HG03565 (cell line): ENCODE data around the gene CTCFL.

Experiments
- ATAC-seq: cut with Tn5 transposase; IDR thresholded peaks from one replicate; pipeline ENCODE4 v1.9.1; 2021; ENCODE audit warnings: mild to moderate bottlenecking, moderate library complexity; ENCODE audit not compliant: unreplicated experiment

The CTCFL gene

DNA sequence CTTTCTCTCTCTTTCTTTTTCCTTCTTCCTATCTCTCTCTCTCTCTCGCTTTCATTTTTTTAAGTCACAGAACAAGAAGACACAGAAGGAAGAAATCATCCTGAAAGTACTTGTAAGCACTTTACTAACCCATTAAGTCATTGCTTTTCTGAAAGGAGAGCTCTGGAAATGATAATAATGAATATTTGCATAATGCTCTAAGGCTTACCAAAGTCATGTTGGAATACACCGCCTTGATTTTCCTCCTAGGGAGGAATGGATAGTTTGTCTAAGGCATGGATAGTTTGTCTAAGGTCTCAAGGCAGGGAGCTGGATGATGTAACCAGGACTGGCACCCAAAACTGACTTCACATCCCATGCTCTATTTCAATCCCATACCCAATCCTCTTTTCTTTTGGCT lies 12.9 kb upstream of the CTCFL start:
- ATAC-seq, result no peak

DNA sequence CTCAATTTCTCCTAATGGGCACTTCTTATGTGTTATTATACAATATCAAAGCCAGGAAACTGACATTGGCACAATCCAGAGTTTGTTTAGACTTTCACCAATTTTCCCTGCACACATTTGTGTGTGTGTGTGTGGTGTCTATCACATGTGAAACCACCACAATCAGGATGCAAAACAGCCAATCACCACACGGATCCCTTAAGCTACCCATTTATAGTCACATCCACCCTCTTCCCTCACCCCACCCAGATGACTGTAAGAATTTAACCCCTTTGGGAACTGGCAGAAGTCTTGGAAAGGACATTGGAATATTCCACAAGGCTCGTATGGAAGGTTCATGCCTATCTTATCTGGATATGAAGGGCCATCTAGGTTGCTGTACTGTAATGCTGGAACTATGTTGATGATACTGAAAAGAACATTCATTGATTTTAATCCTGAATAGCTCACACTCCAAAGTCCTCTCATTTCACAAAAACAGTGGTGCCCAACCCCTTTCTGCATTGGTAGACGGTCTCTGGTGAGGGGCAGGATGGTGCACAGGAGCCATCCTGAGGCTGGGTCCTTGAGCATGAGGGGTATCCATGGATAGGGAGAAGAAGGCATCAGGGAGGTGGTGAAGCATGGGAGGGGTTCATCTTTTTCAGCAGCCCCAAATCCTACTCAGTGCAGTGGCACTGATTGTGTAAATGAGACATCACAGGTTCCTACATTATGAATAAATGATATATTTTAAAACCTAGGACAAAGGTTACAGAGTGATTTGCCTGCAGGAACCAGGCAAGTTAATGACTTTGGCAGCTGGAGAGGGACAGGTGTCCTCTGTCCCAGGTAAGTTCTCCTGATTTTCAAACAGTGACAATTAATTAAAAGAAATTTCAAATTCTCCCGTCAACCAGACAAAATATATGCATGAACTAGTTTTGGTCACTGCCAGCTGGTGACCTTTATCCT lies 12.1 kb upstream of the CTCFL start:
- no peak for ATAC-seq

DNA sequence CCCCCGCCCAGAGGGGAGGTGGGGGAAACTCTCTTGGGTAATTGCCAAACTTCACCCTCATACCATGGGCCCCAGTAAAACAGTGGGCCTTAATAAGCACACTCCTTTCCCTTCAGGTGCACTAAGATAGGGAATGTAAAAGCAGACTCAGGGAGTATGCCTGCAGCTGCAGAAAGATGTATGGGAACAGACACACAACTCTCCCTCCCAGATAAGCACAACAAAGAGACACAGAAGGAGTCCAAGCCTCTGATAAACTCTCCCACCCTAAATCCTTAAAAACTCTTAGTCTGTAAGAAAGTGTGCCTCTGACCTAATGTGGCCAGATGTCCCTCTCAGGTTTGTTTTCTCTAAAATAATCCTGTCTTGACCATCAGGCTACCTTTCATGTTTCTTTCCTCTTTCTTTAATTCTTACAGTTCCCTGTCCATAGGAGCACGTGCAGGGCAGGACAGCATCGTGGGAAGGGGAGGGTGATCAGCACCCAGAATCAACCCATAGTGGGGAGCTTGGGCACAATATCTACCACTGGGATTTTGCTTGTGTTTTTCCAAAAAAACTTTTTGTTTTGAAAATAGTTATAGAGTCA lies 11.3 kb upstream of the CTCFL start:
- no peak for ATAC-seq

DNA sequence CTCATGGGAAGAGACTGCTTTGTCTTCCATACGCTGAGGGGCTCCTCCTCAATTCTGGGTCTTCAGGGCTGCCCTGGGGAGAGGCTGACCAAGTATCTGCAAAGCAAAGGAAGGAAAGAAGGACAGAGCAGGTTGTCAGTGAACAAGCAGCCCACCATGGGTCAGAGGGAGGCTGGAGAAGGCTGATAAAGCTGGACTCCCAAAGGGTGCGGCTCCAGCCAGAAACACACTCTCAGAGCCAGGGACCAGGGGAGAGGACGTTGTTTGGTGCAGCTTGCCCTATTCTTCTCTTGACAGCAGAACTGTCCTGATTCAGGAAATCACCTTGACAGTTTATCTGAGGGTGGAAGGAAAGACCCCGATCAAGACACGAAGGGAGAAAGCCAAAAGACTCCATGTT lies 10.4 kb upstream of the CTCFL start:
- no peak for ATAC-seq

DNA sequence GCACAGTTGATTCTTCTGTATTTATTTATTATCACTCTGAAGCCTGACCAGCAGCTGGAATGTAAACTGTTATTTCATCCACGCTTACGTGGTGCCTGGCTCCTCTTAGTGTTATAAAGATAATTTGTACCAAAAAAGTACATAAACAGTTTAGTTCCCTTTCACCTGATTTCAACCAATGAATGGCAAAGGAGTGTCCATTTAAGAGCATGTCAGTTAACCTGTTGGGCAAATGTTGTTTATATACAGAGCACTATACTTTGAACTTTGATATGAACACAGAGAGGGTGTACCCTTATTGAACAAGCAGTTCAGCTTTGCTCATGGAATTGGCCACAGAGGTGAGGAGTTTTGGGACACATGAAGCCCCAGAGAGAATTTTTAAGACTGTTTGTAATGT lies 7.2 kb upstream of the CTCFL start:
- no peak for ATAC-seq

DNA sequence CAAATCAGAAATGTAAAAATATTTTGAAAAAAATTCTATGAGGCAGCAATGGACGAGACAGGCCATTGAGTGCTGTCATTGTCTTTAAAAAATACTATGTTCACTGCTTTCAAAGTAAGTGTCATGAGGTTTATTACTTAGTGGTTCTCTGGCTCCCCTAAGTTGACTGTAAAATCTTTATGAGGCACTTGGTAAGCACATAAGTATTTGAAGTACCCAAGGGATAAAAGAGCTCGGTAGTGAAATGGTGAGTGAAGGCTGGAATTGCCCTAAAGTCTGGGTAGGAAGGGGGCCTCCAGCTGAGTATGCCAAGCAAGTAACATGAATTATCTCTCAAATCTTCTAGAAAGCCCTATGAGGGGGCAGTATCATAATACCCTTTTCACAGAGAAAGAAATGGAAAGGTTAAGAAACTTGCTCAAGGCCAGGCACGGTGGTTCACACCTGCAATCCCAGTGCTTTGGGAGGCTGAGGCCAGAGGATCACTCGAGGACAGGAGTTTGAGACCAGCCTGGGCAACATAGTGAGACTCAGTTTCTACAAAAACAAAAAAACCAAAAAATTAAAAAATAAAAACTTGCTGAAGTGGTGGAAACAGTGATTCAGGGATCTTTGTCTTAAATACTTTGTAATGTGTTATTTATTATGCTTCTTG lies 5.5 kb upstream of the CTCFL start:
- no peak for ATAC-seq

DNA sequence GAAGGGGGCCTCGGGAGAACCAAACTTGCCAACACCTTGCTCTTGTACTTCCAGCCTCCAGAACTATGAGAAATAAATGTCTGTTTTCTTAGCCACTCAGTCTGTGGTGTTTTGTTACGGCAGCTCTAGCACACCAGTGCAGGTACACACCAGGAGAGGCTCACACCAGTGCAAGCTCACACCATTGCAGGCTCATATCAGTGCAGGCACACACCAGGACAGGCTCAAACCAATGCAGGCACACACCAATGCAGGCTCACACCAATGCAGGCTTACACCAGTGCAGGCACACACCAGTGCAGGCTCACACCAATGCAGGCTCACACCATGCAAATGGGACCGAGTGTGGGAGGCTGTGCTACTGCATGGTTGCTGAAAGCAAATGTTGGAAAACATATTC lies 4.9 kb upstream of the CTCFL start:
- no peak for ATAC-seq

DNA sequence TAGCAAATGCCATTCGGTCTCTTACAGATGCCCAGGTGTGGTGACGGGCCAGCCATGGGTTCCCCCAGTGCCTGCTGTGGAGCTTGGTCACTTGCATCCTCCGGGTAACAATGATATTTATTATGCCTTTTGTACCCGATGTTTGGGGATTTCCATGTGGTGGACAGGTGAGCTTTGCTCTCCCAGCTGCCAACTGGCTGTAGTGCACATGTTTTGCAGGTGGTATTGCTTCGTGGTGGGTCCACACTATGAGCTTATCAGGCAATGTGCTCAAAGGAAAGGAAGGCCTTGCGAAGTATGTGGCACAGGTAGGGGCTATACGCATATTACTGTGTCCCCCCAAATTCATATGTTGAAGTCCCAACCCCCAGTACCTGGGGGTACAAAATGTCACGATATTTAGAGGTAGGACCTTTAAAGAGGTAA lies 4.2 kb upstream of the CTCFL start:
- no peak for ATAC-seq

DNA sequence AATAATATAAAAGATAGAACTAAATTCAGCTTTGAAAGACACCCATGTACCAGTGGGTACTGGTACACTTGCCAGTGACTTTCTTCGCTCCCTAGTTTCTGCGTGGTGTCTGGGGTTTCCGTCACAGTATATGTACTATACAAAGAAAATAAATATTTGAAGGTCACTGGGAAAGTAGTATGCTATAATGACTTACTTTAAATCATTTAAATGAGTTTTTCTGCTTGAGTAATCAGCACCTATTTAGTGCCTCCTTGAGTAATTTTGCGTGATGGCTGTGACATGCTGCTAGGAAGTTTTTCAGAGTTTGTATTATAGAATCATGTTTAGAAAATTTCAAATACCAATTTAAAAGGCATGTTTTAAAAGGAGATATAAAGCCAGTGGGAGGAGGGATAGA lies 3.2 kb upstream of the CTCFL start:
- ATAC-seq, result no peak

DNA sequence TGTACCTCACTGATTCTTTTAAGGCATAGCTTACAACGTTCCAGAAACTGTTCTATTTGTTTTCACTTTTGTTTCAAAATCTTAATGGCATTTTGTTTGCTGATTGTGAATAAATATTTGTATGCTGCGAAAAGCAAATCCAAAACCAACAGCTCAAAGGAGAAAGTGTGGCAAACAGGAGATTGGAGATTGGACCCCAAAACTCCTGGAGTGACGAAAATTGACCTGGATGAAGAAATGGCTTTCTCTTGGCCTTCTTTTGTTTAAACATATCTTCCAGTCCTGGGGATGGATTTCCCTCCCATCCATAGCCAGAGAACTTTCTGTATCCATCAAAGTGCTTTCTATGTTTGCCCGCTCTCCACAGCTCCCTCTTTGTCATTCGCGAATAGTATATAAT lies 2.8 kb upstream of the CTCFL start:
- no peak for ATAC-seq

DNA sequence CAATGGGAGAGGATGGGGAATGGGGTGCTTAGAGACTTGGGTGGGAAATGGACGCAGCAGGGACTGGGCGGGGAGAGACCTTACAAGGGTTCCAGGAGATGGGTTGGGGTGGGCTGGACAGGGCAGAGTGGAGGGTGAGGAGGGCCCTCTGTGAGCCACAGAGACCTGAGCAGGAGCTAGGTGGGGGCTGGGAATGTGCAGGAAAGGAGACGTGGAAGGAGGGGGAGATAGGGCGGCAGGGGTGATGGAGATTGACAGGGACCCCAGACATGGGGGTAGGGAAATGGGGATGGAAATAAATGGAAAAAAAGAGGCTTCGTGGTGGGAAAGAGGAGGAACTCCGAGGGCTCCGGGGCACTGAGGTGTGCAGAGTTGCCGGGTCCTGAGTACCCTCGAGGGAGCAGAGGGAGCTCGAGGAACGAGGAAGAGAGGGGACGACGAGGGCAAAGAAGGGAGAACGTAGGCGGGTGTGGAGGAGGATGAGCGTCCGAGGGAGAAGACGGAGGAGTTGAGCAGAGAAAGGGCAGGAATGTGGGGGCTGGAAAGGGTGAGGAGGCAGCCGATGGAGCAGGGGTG lies 2.0 kb upstream of the CTCFL start:
- no peak for ATAC-seq

DNA sequence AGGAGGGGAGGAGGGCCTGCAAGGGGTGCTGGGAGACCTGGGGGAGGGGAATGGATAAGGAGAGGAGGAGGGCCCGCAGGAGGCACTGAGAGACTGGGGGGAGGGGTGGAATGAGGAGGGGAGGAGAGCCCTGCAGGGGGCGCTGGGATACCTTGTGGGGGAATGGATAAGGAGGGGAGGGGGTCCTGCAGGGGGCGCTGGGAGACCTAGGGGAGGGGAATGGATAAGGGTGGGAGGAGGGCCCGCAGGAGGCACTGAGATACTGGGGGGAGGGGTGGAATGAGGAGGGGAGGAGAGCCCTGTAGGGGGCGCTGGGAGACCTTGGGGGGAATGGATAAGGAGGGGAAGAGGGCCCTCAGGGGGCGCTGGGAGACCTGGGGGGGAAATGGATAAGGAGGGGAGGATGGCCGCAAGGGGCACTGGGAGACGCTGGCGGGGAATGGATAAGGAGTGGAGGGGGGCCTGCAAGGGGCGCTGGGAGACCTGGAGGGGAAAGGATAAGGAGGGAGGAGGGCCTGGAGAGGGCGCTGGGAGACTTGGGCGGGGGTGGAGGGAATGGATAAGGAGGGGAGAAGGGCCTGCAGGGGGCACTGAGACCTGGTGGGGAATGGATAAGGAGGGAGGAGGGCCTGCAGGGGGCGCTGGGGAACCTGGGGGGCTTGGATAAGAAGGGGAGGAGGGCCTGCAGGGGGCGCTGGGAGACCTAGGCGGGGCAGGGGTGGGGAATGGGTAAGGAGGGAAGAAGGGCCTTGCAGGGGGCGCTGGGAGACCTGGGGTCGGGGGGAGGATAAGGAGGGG lies 1.3 kb upstream of the CTCFL start:
- no peak for ATAC-seq

DNA sequence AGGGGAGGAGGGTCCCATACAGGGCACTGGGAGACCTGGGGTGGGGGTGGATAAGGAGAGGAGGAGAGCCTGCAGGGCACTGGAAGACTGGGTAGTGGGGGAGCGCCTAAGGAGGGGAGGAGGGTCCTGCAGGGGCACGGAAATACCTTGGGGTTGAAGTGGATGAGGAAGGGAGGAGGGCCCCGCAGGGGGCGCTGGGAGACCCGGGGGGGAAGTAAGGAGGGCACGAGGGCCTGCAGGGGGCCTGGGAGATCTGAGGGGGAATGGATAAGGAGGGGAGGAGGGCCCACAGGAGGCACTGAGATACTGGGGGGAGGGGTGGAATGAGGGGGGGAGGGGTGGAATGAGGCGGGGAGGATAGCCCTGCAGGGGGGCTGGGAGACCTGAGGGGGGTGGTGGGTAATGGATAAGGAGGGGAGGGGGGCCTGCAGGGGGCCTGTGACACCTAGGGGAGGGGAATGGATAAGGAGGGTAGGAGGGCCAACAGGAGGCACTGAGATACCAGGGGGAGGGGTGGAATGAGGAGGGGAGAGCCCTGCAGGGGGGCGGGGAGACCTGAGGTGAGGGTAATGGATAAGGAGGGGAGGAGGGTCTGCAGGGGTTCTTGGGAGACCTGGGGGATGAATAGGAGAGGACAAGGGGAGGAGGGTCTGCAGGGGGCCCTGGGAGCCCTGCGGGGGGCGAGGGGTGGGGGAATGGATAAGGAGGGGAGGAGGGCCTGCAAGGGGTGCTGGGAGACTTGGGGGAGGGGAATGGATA lies 567 bp upstream of the CTCFL start:
- ATAC-seq, result no peak

DNA sequence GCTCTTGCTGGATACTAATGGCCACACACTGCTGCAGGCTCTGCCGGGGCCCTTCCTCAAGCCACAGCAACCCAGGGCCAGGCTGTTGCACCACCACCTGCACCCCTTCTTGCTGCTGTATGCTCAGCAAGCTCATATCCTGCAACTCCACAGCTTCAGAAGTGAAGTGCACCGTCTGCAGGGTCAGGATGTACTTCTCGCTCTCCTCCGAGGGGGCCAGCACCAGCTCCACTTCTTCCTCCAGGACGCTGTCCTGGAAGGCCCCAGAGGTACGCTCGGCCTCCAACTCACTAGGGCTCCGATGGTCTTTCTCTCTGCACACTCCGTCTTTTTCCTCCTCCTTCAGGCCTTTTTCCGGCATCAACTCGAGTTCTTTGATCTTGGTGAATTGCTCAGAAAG lies 1.2 kb downstream of the CTCFL start:
- ATAC-seq, result no peak

DNA sequence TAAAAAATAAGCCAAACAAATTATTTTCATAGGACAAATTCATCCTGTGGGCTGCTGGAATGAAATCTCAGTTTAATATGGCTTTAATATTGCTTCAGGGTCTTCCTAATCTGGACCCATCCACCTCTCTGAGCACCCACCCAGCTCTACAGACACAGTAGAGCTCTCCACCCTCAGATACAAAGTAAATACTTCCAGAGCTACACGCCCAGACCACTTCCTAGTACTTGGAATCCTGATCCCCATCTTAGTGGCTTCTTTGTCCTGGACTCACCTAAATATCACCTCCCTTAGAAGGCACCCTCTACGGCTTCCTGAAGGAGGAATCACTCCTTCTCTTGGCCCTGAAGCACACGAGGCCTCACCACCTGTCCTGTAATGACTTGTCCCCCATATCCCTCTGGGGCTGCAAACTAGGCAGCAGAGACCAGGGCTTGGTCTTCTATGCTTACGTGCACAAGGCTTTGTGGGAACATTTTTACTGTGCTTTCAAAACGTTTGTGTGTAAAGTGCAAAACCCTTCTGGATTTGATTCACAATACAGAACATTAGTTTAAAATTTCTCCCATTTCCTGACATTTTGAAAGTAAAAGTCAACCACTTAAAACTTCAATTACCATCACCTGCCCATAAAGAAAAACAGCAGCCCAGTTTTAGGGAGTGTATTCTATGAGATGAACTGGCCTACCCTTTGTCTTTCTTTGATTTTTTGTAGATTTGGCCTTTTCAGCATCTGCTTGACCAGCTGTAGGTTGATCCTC lies 2.4 kb downstream of the CTCFL start:
- ATAC-seq, result no peak

DNA sequence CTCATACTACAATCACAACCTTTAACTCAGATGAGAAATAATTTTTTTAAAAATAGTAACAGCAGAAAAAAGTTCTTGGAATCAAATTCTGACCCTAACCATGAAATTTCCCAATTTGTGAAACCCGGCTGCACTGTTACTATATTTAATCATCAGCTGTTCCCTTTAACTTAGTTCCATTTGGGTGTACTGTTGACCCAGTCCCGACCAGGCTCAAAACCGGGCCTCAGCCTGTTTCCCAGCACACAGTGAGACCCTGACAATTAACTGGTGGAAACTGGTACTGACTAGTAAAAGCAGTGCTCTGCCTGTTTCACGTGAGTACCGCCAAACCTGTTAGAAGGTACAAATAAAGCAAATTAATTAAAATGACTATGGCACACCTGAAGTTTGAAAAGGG lies 7.0 kb downstream of the CTCFL start:
- no peak for ATAC-seq

DNA sequence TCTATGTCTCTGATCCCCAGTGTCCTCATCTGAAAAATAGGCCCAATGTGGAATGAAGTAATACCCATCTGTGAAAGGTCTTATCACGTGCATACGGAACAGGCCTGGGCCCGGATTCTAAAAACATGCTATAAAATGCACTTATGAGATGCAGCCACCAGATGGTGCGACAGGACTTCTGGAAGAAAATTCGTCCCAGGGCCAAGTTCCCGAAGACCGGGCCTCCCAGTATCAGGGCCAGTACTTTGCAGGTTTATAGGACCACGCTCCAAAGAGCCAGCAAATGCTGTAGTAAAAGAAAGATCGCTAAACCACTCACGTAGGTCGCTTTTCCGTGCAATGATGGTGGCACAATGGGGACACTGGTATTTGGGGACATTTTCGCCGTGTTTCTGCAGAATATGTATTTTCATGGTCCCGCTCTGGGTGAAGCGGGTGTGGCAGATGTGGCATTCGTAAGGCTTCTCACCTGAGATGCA lies 10.6 kb downstream of the CTCFL start:
- ATAC-seq, result no peak

DNA sequence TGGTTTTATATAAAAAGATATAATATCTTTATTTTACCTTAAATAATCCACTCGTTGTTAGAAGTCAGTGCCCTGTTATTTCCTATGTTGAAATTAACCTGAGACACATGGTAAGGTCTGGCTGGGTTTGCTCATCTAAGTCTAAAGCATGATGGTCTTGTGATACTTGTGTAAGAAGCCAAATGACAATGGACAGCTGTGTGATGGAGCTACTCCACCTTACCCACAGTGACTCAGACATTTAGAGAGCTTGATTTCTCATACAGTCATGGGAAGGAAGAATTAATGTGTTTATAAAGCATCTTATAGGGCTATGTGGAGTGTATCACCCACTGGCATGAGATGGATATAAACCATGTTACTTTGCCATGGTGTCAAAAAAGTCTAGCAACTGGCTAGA lies 11.7 kb downstream of the CTCFL start:
- ATAC-seq, result no peak

DNA sequence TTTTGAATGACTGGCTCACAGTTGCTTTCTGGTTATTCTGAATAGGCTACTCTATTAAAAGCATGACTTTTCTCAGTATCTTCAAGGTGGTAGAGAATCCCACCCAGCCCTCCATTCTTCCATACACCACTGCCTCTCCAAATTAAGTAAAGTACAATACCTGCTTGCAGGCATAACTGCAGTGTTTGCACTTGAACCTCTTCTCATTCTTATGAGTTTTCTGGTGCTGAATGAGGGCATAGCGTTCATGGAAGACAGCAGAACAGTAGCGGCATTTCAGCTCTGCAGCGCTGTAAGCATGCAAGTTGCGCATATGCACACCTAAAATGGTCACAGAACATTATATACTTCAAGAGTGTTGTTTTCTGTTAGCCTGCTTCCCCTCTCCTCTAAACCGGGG lies 12.5 kb downstream of the CTCFL start:
- ATAC-seq, result no peak
